DOHH2 (cell line): Measurements from ENCODE around the gene DHTKD1.

Experiments used
- EZH2phosphoT487 ChIP-seq: fragments of 200-600 bp; sonication (generic); IDR thresholded peaks from 2 replicates; pipeline ENCODE4 v1.6.1; 2017; ENCODE audit warnings: borderline replicate concordance, mild to moderate bottlenecking, antibody characterized with exemption, low read length, moderate library complexity, mixed read lengths
- TF ChIP-seq, protein P1 (sequence below): fragments of 200-600 bp; sonication (generic); IDR thresholded peaks from one replicate; pipeline ENCODE4 v1.5.1; 2014; ENCODE audit warnings: antibody characterized with exemption, mild to moderate bottlenecking, low read depth, low read length; ENCODE audit not compliant: poor library complexity, severe bottlenecking

DNA sequence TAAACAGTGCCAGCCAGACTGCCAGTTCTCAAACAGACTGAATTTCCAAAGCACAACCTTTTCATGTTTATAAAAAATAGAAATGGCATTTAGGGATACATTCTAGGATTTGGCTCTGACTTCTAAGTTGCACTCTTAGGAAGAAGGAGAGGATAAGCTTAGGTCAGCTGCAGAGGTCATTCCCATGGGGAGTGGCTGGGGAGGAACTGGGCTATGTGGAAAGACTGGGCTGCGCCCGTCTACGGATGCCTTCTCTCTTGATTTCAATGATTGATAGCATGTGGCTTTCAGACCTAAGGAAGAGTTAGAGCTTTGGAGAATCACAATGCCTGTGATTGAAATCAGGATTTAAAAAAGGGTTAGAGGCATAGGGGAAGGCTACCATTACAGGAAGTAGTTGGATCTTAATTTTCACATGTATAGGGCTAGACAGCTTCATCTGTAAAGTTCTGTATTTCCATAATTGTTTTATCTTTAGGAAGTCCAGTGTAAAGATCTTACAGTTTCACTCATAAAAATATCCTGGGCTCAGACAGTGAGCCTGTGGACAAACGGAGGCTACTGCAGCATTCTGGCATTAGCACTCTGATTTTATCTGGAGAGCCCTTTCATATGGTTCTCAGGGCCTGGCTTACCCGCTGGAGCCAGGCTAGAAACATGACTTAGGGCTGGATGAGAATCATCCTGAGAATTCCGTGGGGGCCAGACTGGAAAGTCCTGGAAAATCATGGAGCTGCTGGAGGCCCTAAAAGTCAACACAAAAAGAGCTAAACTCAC lies 97.4 kb downstream of the DHTKD1 start:
- TF ChIP-seq, protein P1, sequence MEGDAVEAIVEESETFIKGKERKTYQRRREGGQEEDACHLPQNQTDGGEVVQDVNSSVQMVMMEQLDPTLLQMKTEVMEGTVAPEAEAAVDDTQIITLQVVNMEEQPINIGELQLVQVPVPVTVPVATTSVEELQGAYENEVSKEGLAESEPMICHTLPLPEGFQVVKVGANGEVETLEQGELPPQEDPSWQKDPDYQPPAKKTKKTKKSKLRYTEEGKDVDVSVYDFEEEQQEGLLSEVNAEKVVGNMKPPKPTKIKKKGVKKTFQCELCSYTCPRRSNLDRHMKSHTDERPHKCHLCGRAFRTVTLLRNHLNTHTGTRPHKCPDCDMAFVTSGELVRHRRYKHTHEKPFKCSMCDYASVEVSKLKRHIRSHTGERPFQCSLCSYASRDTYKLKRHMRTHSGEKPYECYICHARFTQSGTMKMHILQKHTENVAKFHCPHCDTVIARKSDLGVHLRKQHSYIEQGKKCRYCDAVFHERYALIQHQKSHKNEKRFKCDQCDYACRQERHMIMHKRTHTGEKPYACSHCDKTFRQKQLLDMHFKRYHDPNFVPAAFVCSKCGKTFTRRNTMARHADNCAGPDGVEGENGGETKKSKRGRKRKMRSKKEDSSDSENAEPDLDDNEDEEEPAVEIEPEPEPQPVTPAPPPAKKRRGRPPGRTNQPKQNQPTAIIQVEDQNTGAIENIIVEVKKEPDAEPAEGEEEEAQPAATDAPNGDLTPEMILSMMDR: no peak
- TF ChIP-seq EZH2phosphoT487: no peak
